HG03558 (cell line): ENCODE measurements around the gene NAPG.
"Not testable (repeated sequence)": the region's sequence is repeated elsewhere in the genome, so short reads cannot be mapped to it uniquely, and the experiment has no call there.

Source experiments
- ATAC-seq: cut with Tn5 transposase; IDR thresholded peaks from one replicate; pipeline ENCODE4 v1.9.1; 2021; ENCODE audit warnings: moderate number of reproducible peaks; ENCODE audit not compliant: unreplicated experiment; ENCODE audit errors: extremely low read depth

The NAPG gene

DNA sequence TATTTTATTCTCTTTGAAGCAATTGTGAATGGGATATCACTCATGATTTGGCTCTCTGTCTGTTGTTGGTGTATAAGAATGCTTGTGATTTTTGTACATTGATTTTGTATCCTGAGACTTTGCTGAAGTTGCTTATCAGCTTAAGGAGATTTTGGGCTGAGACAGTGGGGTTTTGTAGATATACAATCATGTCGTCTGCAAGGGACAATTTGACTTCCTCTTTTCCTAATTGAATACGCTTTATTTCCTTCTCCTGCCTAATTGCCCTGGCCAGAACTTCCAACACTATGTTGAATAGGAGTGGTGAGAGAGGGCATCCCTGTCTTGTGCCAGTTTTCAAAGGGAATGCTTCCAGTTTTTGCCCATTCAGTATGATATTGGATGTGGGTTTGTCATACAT, 48.6 kb downstream of the NAPG start:
- ATAC-seq: not testable (repeated sequence)

DNA sequence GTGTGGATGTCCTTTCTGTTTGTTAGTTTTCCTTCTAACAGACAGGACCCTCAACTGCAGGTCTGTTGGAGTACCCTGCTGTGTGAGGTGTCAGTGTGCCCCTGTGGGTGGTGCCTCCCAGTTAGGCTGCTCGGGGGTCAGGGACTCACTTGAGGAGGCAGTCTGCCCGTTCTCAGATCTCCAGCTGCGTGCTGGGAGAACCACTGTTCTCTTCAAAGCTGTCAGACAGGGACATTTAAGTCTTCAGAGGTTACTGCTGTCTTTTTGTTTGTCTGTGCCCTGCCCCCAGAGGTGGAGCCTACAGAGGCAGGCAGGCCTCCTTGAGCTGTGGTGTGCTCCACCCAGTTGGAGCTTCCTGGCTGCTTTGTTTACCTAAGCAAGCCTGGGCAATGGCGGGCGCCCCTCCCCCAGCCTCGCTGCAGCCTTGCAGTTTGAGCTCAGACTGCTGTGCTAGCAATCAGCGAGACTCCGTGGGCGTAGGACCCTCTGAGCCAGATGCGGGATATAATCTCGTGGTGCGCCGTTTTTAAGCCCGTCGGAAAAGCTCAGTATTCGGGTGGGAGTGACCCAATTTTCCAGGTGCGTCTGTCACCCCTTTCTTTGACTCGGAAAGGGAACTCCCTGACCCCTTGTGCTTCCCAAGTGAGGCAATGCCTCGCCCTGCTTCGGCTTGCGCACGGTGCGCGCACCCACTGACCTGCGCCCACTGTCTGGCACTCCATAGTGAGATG, 52.2 kb downstream of the NAPG start:
- ATAC-seq: not testable (repeated sequence)

DNA sequence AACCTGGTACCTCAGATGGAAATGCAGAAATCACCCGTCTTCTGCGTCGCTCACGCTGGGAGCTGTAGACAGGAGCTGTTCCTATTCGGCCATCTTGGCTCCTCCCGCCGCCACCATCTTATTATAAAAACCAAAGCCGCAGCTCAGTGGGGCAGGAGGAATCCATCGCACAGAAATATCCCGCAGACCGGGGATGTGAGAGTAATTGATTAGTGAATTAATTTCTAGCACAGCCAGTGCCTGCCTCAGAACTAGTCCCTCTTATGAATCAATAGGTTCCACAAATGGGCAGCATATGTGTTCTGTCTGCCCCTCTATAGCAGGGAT, 52.7 kb downstream of the NAPG start:
- ATAC-seq: not testable (repeated sequence)

DNA sequence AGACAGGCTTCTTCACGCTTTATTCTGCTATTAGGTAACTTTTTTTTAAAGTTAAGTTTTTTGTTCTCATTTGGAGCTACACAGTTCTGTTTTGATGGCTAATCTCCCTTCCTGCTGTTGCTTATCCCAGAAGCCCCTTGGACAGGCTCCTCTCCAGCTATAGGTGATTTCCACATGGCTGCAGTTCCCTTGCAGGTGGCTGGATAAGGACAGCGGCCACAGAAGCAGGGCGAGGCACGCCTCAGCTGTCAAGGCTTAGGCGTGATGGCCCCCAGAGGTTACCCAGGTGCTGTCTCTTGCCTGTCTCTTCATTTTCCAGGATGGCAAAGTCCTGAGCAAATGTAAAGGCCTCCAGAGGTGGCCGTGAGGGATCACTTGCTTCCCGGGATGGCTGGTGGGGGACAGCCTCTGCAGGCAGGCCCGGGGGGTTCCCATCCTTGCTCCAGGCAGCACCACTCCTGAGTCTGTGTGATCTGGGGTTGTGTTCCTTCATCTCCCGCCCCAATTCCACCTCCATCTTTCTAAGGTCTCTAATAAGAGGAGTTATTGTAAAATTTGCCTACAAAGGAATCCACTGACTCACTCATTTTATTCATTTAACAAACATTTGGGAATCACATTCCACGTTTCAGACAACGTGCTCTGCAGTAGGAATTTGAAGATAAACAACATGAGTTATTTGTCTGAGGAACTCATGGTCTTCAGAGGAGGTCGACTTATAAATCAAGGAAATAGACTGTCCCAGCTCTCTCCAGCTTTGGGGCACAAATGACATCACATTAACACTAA, 53.4 kb downstream of the NAPG start:
- ATAC-seq: no peak

DNA sequence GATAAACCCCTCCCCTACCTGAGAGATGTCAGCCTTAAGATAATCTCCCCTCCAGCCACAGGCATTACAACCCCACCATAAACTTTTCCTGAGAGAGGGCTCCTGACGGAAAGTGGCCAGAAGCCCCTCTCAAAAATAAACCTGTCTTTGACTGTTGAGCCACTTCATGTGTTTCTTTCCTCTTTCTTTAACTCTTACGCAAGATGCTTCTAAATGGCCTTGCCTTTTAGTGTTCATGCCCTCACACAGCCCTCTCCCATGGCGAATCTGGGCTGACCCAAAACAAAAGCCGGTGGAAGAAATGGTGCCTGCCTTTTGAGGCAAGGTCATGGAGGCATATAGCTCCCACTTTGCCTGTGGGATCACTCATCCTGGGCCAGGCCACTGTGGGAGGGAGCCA, 54.4 kb downstream of the NAPG start:
- ATAC-seq: no peak

- no peak for ATAC-seq
Observed at GRCh38 chr18:10585260-10585659, 59.4 kb downstream of the NAPG start.

DNA sequence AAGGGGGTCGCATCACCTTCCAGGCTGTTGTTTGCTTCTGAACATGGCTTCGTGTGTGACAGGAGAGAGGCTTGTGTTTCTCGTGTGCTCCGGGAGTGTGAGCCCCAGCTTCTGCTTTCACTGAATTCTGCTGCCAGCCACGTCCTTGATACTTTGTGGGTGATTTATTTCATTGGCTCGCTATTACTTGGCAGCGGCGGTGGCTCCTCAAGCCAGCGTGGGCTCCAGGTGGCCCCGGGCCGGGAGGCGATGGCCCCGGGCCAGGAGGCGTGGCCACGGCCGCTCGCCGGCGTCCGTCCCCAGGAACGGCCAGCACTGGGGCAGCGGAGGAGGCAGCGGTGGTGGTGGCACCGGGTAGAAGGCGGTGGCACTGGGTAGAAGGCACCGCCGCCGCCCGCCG, 63.1 kb downstream of the NAPG start:
- no peak for ATAC-seq

DNA sequence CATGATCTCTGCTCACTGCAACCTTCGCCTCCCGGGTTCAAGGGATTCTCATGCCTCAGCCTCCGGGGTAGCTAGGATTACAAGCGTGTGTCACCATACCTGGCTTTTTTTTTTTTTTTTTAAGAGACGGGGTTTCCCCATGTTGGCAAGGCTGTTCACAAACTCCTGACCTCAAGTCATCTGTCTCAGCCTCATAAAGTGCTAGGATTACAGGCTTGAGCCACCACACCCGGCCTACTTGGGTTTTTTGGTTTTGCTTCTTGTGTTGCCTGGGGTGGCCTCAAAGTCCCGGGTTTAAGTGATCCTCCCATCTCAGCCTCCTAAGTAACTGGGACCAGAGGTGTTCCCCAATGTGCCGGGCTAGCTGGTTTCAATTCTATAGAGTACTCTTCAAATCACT, 64.6 kb downstream of the NAPG start:
- no peak for ATAC-seq

DNA sequence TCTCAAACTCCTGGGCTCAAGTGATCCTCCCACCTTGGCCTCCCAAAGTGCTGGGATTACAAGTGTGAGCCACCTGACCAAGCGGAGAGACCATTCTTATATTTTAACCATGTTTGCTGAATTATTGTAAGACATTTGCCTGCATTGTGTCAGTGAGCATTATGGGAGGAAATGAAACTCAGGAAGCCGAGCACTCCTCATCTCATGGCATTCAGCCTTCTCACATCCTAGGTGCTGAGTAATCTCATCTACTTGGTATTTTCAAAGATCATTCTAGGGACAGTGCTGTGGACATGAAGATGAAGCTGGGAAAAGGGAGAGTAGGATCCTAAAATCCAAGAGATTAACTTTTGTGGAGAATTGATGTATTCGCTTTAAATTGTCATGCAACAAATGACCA, 66.1 kb downstream of the NAPG start:
- no peak for ATAC-seq

DNA sequence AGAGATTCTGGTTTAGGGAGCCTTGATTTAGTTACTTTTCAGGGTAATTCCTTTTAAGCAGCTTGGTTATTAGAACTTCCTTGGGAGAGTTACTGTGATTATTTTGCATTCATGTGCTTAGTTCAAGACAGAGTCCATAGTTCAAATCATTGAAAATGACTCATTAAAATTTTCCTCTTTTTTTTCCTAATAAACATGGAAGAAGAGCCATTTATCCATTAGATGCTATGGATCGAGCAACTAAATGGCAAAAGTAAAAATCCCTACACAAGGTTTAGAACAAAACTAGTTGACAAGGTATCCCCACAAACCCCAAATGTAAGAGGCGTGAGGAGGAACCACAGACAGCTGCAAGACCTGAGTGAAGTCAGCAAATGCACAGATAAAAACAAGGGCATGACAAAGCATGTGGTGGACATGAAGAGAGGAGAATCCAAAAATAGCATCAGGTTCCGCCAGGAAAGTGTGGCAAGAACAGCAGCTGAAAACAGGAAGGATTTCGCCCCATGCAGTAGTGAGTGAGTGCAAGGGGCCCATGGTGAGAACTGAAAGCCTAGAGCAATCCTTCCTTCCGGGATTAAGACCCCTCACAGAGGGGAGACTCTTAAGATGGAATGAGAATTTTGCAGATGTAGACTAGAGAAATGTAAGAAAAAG, 67.7 kb downstream of the NAPG start:
- ATAC-seq: not testable (repeated sequence)

- ATAC-seq: not testable (repeated sequence)
Observed at GRCh38 chr18:10595917-10596316, 70.1 kb downstream of the NAPG start.

DNA sequence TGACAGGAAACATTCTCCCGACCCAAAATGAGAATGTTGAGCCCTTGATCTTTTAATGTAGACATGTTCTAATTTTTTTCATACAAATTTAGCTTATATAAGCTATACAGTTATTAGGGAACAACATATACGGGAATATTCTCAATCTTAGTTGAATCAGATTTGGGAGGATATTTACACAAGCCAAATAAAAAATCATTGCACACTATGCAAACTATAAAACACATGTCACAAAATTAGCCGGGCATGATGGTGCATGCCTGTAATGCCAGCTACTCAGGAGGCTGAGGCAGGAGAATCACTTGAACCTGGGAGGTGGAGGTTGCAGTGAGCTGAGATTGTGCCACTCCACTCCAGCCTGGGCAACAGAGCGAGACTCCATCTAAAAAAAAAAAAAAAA, 71.9 kb downstream of the NAPG start:
- ATAC-seq: not testable (repeated sequence)

GRCh38 chr18:10600701-10601100, 74.9 kb downstream of the NAPG start:
- not testable (repeated sequence) for ATAC-seq
